GM19025 (cell line): Measurements from ENCODE around the gene THPO.
A peak's percentile ranks its signal among the peaks of the same experiment; 100 is the strongest.

ENCODE experiments used
- ATAC-seq: cut with Tn5 transposase; IDR thresholded peaks from one replicate; pipeline ENCODE4 v1.9.1; 2021; ENCODE audit warnings: mild to moderate bottlenecking, low read depth, moderate library complexity; ENCODE audit not compliant: unreplicated experiment

The THPO gene

DNA sequence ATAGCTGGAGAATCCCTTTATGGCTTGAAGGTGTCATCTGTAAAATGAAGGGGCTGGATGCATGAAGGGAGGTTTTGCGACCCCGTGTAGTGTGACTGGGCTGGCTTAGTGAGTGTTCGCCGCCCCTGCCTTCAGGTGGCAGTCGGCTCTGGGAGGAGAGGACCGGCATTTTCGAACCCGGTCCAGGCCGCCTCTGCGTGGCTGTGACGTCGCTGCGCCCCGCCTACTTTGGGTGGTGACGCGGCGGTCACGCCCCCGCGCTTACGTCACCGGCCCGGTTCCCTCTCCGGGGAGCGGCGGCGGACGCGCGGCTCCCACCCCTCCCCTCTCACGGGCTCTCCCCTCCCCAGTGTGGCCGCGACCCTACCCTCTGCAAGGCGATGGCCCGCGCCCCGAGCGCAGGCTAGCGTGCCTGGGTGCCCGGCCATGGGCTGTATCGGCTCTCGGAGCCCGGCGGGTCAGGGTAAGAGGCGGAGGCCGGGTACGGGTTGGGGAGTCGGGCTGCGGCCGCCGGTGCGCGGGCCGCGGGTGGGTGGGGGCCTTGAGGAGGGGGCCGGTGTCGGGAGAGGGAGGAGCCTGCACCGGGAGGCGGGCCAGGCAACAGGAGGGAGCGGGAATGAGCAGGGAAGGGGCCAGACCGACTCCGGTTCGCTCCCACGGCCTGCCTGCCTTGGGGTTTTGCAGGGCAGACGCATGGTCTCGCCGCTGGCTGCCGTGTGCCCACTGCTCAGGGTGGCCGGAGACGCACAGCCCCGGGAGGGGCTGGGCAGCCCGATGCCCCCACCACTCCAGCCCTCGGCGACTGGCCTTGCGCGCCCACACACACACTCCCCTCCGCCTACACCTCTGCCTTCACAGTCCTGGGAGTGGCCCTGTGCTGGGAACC is 42.1 kb downstream of the THPO start:
- peak; percentile 81 for ATAC-seq

DNA sequence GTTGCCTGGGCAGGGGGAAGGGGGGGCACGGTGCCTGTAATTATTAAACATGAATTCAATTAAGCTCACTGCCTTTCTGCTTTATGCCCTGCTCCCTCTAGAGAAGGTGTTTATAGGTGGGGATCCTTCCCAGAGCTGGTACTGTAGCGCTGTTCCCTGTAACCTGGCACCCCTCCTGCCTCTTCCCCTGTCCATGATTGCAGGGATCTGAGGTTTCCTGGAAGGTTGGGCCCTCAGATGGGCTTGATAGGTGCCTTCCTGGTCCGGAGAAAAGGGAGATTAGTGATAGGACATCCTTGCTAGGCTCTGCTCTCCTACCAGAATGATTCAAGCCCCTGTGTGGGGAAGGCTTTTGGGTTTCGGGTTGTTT is 42.7 kb downstream of the THPO start:
- ATAC-seq: no peak

DNA sequence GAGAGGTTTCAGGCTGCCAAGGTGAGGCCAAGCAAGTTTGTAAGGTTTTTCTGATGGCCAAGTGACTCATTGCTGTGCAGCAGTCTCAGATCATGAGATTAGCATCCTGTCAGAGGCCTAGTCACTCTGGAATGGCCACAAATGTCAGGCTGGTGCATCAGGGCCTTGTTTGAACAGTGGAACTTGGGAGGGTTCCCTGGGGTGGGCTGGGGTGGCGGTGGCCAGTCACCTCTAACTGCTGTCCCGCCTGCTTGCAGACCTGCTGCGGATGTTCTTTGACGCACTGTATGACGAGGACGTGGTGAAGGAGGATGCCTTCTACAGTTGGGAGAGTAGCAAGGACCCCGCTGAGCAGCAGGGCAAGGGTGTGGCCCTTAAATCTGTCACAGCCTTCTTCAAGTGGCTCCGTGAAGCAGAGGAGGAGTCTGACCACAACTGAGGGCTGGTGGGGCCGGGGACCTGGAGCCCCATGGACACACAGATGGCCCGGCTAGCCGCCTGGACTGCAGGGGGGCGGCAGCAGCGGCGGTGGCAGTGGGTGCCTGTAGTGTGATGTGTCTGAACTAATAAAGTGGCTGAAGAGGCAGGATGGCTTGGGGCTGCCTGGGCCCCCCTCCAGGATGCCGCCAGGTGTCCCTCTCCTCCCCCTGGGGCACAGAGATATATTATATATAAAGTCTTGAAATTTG is 43.4 kb downstream of the THPO start:
- ATAC-seq: no peak

DNA sequence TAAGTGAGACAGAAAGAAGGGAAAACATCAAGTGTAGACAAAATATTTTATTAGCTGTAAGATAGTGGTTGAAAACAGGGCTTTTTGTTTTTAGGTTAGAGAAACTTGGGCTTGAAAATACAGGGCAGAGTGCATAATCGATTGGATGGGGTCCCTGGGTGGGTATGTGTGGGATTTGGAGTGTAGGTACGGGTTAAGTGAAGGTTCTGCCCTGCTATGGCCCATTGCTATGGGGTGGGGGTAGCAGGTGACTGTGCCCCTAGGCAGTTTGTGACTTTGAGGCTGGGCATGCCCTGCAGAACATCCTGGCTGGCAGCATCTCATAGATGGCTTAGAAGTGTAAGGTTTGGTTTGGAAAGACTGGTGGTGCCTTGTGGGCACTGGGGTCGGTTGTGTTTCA is 44.3 kb downstream of the THPO start:
- ATAC-seq: no peak

DNA sequence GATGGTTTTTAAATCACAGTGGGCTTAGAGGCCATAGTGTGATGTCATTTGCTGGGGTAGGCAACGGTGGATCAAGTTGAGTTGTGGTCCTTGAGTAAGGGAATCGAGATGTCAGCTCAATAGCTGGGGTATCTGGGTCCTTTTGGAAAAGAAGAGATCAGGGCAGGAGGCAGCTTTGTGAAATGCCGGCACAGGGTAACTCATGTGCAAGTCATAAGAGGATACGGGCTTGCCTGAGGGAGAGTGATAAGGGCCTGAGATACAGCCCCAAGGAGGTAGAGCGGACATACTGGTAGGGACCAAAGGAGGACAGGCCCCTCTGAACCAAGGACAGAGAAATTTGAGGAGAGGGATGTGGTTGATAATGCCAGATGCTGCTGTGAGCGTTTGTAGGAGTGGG is 44.8 kb downstream of the THPO start:
- ATAC-seq: no peak

DNA sequence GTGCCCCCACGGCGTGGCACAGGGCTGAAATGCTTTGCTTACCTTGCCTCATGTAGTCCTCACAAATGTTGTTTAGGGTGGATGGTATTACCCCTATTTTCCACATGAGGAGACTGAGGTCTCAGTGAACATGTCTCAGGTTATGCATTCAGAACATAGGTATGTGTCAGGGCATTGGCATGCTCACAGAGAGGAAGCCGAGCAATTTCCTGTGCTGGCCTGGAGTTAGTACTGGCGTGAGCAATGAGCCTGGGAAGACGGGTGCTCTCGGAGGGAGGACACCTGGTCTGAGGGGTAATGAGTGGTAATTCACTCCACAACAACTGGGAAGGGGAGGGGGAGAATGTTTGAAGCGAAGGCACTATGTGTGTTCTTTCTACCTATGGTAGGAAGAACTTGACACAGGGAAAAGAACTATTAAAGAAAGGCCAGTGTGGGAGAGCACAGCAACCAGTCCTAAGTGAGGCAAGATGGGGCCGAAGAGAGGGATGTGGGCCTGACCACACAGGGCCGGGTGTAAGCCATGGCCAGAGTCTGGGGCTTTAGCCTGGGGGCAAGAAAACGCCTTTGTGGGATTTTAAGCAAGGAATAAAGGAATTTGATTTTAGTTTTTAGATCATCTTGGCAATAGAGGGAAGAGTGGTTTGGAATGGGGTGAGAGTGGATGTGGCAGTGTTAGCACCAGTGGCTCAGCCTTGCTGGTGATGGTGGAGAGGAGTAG is 45.5 kb downstream of the THPO start:
- ATAC-seq: no peak

DNA sequence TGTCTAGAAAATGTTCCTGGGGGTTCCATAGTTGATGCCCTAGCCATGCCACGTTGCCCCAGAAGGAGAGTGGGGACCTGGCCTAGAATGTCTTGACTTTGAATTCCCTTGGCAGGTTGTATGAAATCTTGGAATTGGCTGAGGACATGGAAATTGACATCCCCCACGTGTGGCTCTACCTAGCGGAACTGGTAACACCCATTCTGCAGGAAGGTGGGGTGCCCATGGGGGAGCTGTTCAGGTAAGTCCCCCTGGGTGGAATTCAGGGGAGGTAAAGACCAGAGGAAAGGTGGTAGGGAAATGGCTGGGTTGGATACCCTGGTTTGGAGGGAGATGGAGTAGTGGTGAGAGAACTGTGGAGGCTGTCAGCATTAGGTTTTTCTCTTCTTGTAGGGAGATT is 49.5 kb downstream of the THPO start:
- ATAC-seq: no peak

DNA sequence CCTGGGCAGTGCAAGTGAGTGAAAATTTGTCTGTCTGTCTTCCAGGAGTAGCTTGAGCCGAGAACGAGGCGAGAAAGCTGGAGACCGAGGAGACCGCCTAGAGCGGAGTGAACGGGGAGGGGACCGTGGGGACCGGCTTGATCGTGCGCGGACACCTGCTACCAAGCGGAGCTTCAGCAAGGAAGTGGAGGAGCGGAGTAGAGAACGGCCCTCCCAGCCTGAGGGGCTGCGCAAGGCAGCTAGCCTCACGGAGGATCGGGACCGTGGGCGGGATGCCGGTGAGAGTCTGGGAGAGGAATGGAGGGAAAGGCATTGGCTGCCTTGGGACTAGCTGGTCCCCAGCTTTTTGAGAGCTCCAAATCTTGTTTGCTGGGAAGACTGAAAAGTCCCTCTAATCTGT is 50.8 kb downstream of the THPO start:
- no peak for ATAC-seq

DNA sequence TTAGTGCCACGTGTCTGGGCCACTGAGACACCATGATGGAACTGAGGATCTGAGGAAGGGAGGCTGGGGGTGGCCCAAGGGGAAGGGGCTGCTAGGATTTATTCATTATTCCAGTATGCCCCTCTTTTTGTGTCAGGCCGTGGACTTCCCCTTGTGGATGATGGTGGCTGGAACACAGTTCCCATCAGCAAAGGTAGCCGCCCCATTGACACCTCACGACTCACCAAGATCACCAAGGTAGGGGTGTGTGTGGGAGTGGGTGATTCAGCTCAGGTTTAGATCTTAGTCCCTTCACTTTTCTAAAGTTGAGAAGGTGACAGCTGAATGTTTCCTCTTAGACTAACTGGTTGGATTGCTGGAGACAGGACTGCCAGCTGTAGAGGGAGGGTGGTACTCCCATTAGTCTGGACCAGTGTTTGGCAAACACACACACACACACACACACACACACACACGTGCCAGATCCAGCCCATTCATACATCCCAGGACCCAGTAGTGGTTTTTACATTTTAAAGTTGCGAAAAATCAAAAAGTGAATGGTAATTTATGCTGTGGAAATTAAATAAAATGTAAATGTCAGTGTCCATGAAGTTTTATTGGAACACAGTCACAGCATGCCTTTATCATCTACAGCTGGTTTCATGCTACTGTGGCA is 52.2 kb downstream of the THPO start:
- no peak for ATAC-seq

DNA sequence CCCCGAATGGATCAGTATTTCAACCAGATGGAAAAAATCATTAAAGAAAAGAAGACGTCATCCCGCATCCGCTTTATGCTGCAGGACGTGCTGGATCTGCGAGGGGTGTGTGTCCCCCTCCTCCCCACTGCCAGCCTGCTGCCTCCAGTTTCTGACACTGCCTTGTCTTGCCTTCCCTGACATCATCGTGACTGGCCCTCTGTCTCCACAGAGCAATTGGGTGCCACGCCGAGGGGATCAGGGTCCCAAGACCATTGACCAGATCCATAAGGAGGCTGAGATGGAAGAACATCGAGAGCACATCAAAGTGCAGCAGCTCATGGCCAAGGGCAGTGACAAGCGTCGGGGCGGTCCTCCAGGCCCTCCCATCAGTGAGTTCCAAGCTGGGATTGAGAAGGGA is 52.7 kb downstream of the THPO start:
- no peak for ATAC-seq

DNA sequence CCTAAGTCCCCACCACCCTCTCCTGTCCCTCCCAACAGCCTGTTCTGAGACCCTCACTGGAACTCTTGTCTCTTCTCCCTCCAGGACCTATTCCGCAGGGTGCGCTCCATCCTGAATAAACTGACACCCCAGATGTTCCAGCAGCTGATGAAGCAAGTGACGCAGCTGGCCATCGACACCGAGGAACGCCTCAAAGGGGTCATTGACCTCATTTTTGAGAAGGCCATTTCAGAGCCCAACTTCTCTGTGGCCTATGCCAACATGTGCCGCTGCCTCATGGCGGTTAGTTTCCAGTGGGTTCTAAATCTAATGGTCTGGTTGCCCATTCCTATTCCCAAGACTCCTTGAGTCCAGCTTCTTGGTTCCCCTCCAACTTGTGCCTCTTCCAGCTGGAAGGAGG is 54.3 kb downstream of the THPO start:
- ATAC-seq: no peak

DNA sequence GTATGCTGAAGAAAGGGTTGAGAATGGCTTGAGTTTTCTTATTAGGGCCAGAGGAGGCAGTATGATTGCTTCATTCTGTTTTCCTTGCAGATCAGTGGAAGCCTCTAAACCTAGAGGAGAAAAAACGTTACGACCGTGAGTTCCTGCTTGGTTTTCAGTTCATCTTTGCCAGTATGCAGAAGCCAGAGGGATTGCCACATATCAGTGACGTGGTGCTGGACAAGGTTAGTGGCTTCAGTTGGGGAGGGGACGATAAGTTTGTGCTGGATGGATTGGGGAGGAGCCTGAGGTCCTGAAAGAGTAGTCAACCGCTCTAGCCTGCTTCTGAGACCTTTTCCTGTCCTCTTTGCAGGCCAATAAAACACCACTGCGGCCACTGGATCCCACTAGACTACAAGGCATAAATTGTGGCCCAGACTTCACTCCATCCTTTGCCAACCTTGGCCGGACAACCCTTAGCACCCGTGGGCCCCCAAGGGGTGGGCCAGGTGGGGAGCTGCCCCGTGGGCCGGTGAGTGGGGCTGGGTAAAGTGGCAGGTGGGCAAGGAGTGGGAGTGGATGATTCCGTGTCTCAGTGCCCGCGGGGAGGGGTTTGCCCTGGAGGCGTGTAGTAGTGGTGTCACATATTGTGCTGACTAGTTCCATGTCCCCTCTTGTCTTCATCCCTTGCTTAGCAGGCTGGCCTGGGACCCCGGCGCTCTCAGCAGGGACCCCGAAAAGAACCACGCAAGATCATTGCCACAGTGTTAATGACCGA is 55.1 kb downstream of the THPO start:
- no peak for ATAC-seq
